CD14-positive monocyte (primary cell): Measurements from ENCODE around the gene F7. TPM values are rescaled to one million over a fixed set of nuclear protein-coding genes. Genes with fewer than 3 reads are reported as not detected.
A peak's percentile ranks its signal among the peaks of the same experiment; 100 is the strongest.

Experiments
- DNase-seq, 3 donors: peaks; one replicate each; pipeline ENCODE4 v3.0.0-alpha.2; 2011 to 2022
- H2AFZ ChIP-seq: 2 replicates; pipeline ENCODE4 v1.6.0; 2012; ENCODE audit warnings: mild to moderate bottlenecking, low read depth, low read length, inconsistent platforms; ENCODE audit not compliant: insufficient read depth, poor library complexity, severe bottlenecking
- H3K27ac ChIP-seq, 2 donors: 1 replicate in 1 of 2; 2 replicates in 1 of 2; pipeline ENCODE4 v1.5.1; 2012 to 2013; ENCODE audit warnings: low read length in 2 of 2, control low read depth in 1 of 2, inconsistent platforms in 1 of 2, low read depth in 1 of 2, mild to moderate bottlenecking in 1 of 2
- H3K27me3 ChIP-seq, 2 donors: one replicate each; pipeline versions ENCODE4 v1.6.0 to v1.6.1; 2011 to 2013; ENCODE audit warnings: low read length in 2 of 2; ENCODE audit not compliant: control insufficient read depth in 2 of 2, insufficient read depth in 2 of 2
- H3K36me3 ChIP-seq, 2 donors: replicated peaks in 1 of 2; 1 replicate in 1 of 2; 2 replicates in 1 of 2; pipeline versions ENCODE4 v1.5.1 to v1.6.1; 2012 to 2013; ENCODE audit warnings: low read length in 2 of 2, control low read depth in 1 of 2, inconsistent platforms in 1 of 2, mild to moderate bottlenecking in 1 of 2; ENCODE audit not compliant: insufficient read depth in 2 of 2, control insufficient read depth in 1 of 2
- H3K4me1 ChIP-seq, 2 donors: 1 replicate in 1 of 2; 2 replicates in 1 of 2; pipeline versions ENCODE4 v1.5.1 to v1.6.1; 2012 to 2013; ENCODE audit warnings: low read length in 2 of 2, control low read depth in 1 of 2, inconsistent platforms in 1 of 2, mild to moderate bottlenecking in 1 of 2, moderate library complexity in 1 of 2; ENCODE audit not compliant: insufficient read depth in 2 of 2, control insufficient read depth in 1 of 2
- H3K4me2 ChIP-seq: replicated peaks from 2 replicates; pipeline ENCODE3; 2012; ENCODE audit warnings: low read length, moderate library complexity, mild to moderate bottlenecking; ENCODE audit not compliant: poor library complexity, severe bottlenecking; ENCODE audit errors: extremely low read depth
- H3K4me3 ChIP-seq, 3 experiments: fragments of 200-600 bp in 1 of 3; sonication (generic) in 1 of 3; replicated peaks in 1 of 3; 1 replicate in 2 of 3; 2 replicates in 1 of 3; pipeline ENCODE4 v1.5.1; 2011 to 2013; ENCODE audit warnings: low read length in 3 of 3, mild to moderate bottlenecking in 3 of 3, control low read depth in 2 of 3, low read depth in 2 of 3, inconsistent platforms in 1 of 3, moderate library complexity in 1 of 3
- H3K79me2 ChIP-seq: 2 replicates; pipeline ENCODE4 v1.6.0; 2012; ENCODE audit warnings: mild to moderate bottlenecking, control low read depth, inconsistent platforms, low read length, moderate library complexity; ENCODE audit not compliant: insufficient read depth
- H3K9ac ChIP-seq: 2 replicates; pipeline ENCODE4 v1.6.0; 2017; ENCODE audit warnings: low read length, mild to moderate bottlenecking; ENCODE audit not compliant: insufficient read depth, poor library complexity, severe bottlenecking
- H3K9me3 ChIP-seq, 2 donors: replicated peaks in 1 of 2; 1 replicate in 1 of 2; 2 replicates in 1 of 2; pipeline versions ENCODE4 v1.5.1 to v1.6.1; 2012 to 2013; ENCODE audit warnings: low read length in 2 of 2, control low read depth in 1 of 2; ENCODE audit not compliant: control insufficient read depth in 1 of 2, insufficient read depth in 1 of 2
- H4K20me1 ChIP-seq: 2 replicates; pipeline ENCODE4 v1.6.0; 2012; ENCODE audit warnings: mild to moderate bottlenecking, low read length, control low read depth, moderate library complexity; ENCODE audit not compliant: insufficient read depth
- H3K27ac Mint-ChIP-seq, 7 donors: one replicate each; pipeline ENCODE4 v1.8.0; 2020; ENCODE audit warnings: mild to moderate bottlenecking in 7 of 7, mixed read lengths in 7 of 7, moderate library complexity in 6 of 7, inconsistent platforms in 2 of 7
- H3K27me3 Mint-ChIP-seq, 3 donors: one replicate each; pipeline ENCODE4 v1.8.0; 2021 to 2022; ENCODE audit warnings: low read depth in 3 of 3, mild to moderate bottlenecking in 3 of 3, mixed read lengths in 3 of 3, moderate library complexity in 3 of 3, inconsistent platforms in 1 of 3
- H3K36me3 Mint-ChIP-seq, 2 donors: one replicate each; pipeline ENCODE4 v1.8.0; 2020; ENCODE audit warnings: mixed read lengths in 2 of 2, inconsistent platforms in 1 of 2, mild to moderate bottlenecking in 1 of 2
- H3K4me1 Mint-ChIP-seq: one replicate; pipeline ENCODE4 v1.8.0; 2020; ENCODE audit warnings: mild to moderate bottlenecking, mixed read lengths
- H3K4me3 Mint-ChIP-seq, 2 donors: one replicate each; pipeline ENCODE4 v1.8.0; 2020; ENCODE audit warnings: mild to moderate bottlenecking in 2 of 2, mixed read lengths in 2 of 2, moderate library complexity in 1 of 2
- H3K9me3 Mint-ChIP-seq, 7 donors: one replicate each; pipeline ENCODE4 v1.8.0; 2020 to 2022; ENCODE audit warnings: mixed read lengths in 7 of 7, mild to moderate bottlenecking in 6 of 7, moderate library complexity in 6 of 7, inconsistent platforms in 2 of 7
- WGBS: methylation state at CpG from one replicate; pipeline ENCODE4 v1.1.5; 2013; ENCODE audit warnings: missing lambda C conversion rate; ENCODE audit not compliant: insufficient coverage; 5-methylcytosine and 5-hydroxymethylcytosine counted together
- intact Hi-C, 2 donors: fragments of 100-400 bp; cut with micrococcal nuclease; formaldehyde crosslinking; loops; one replicate each; pipeline versions ENCODE4 v1.15.0 to v1.15.1; 2023
- polyA plus RNA-seq, 3 donors: library from polyadenylated mRNA; depleted of rRNA in 1 of 3; unstranded in 2 of 3; stranded (reverse) in 1 of 3; fragments of 300-500 nt in 2 of 3; fragments of >200 nt in 1 of 3; fragmentation: Illumina TruSeq in 2 of 3; gene quantifications; 1 replicate in 2 of 3; 2 replicates in 1 of 3; pipeline ENCODE4 v1.2.3, GENCODE V29; 2012 to 2021
- TF ChIP-seq, protein P1 (sequence below): fragments of 200-600 bp; IDR thresholded peaks from one replicate; pipeline ENCODE4 v1.8.0; 2022; ENCODE audit warnings: antibody characterized with exemption, mild to moderate bottlenecking

F7 gene
- polyA plus RNA-seq, 3 donors: not detected

GRCh38 chr13:113155982-113156655 lies 50.5 kb downstream of the F7 start:
- no peak overlapping the region for H3K27ac ChIP-seq
- H3K27me3 ChIP-seq: peaks cover 13 to 25% of the 10 kb centered on the region in 2 donors
- H4K20me1 ChIP-seq: no peaks in the 10 kb centered on the region
- TF ChIP-seq, protein P1, sequence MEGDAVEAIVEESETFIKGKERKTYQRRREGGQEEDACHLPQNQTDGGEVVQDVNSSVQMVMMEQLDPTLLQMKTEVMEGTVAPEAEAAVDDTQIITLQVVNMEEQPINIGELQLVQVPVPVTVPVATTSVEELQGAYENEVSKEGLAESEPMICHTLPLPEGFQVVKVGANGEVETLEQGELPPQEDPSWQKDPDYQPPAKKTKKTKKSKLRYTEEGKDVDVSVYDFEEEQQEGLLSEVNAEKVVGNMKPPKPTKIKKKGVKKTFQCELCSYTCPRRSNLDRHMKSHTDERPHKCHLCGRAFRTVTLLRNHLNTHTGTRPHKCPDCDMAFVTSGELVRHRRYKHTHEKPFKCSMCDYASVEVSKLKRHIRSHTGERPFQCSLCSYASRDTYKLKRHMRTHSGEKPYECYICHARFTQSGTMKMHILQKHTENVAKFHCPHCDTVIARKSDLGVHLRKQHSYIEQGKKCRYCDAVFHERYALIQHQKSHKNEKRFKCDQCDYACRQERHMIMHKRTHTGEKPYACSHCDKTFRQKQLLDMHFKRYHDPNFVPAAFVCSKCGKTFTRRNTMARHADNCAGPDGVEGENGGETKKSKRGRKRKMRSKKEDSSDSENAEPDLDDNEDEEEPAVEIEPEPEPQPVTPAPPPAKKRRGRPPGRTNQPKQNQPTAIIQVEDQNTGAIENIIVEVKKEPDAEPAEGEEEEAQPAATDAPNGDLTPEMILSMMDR: no peak
- no peak overlapping the region for H3K4me2 ChIP-seq
- H3K4me1 ChIP-seq: peaks cover 24 to 28% of the 10 kb centered on the region in 2 donors
- no peak overlapping the region for H3K4me3 ChIP-seq
- H3K9me3 ChIP-seq: peaks cover 4 to 6% of the 10 kb centered on the region in 2 donors
- no CpG with 5 or more reads among the region's 9 CpGs for WGBS
- H3K4me1 Mint-ChIP-seq: peaks cover 27% of the 10 kb centered on the region
- no peak overlapping the region for H3K4me3 Mint-ChIP-seq
- H3K36me3 ChIP-seq: no peaks in the 10 kb centered on the region
- H2AFZ ChIP-seq: no peak overlapping the region
- peaks cover 6 to 7% of the 10 kb centered on the region in 2 donors for H3K36me3 Mint-ChIP-seq
- intact Hi-C loops: loop anchor here in 1 of 2 donors (2.0 kb wide), 1 partner anchor 53 kb away; the partner anchor contains the start of genes CUL4A and PCID2
- peaks cover 30 to 40% (median 38%) of the 10 kb centered on the region in 3 donors for H3K27me3 Mint-ChIP-seq
- H3K27ac Mint-ChIP-seq: no peak overlapping the region
- peak in 1 of 3 donors; percentile 8 for DNase-seq
- H3K9ac ChIP-seq: no peak overlapping the region
- no peaks in the 10 kb centered on the region for H3K79me2 ChIP-seq
- peaks cover 2 to 22% (median 9%) of the 10 kb centered on the region in 7 donors for H3K9me3 Mint-ChIP-seq

GRCh38 chr13:113157206-113157928 lies 51.8 kb downstream of the F7 start:
- H3K9me3 Mint-ChIP-seq: peaks cover 0 to 20% (median 8%) of the 10 kb centered on the region in 7 donors
- H3K27me3 ChIP-seq: peaks cover 7 to 19% of the 10 kb centered on the region in 2 donors
- intact Hi-C loops: no loop called here
- H3K27ac ChIP-seq: no peak overlapping the region
- H2AFZ ChIP-seq: no peak overlapping the region
- peaks cover 19 to 22% of the 10 kb centered on the region in 2 donors for H3K4me1 ChIP-seq
- 85% methylated on average over 12 of the region's 12 CpGs for WGBS
- no peaks in the 10 kb centered on the region for H4K20me1 ChIP-seq
- no peak overlapping the region for H3K27ac Mint-ChIP-seq
- DNase-seq: peak in 1 of 3 donors; percentile 2
- H3K9ac ChIP-seq: no peak overlapping the region
- H3K79me2 ChIP-seq: no peaks in the 10 kb centered on the region
- H3K36me3 Mint-ChIP-seq: peaks cover 5% of the 10 kb centered on the region in 2 donors
- H3K4me3 ChIP-seq: no peak overlapping the region
- H3K4me1 Mint-ChIP-seq: peaks cover 20% of the 10 kb centered on the region
- TF ChIP-seq, protein P1: no peak
- peak overlapping the region in 1 of 2 donors; percentile 22 for H3K4me3 Mint-ChIP-seq
- peaks cover 22 to 34% (median 31%) of the 10 kb centered on the region in 3 donors for H3K27me3 Mint-ChIP-seq
- H3K9me3 ChIP-seq: peaks cover 0 to 6% of the 10 kb centered on the region in 2 donors
- H3K4me2 ChIP-seq: no peak overlapping the region
- H3K36me3 ChIP-seq: no peaks in the 10 kb centered on the region
